Neural cell (in vitro differentiated cells): ENCODE data around the gene EFCAB6. TPM values are rescaled to one million over a fixed set of nuclear protein-coding genes. Genes with fewer than 3 reads are reported as not detected.

ENCODE experiments used
- H2AFZ ChIP-seq: fragments of 200-600, 300-800 bp; sonication (generic), shearing (Covaris generic); 2 replicates; pipeline ENCODE4 v1.6.0; 2014; ENCODE audit warnings: low read depth, mild to moderate bottlenecking, antibody characterized with exemption, low read length, moderate library complexity
- H3F3A ChIP-seq: fragments of 200-600 bp; shearing (Covaris generic); 2 replicates; pipeline ENCODE4 v1.6.1; 2016; ENCODE audit warnings: mild to moderate bottlenecking, moderate library complexity, mixed read lengths, antibody characterized with exemption, low read length; ENCODE audit not compliant: insufficient read depth, poor library complexity, severe bottlenecking
- H3K27ac ChIP-seq: fragments of 200-600, 300-800 bp; sonication (generic), shearing (Covaris generic); 2 replicates; pipeline ENCODE4 v1.5.1; 2014; ENCODE audit warnings: mild to moderate bottlenecking, low read length, moderate library complexity
- H3K27me3 ChIP-seq: fragments of 300-800, 200-600 bp; sonication (generic), shearing (Covaris generic); 2 replicates; pipeline ENCODE4 v1.6.0; 2014; ENCODE audit warnings: mild to moderate bottlenecking, low read depth, low read length, moderate library complexity; ENCODE audit not compliant: insufficient read depth
- H3K36me3 ChIP-seq: fragments of 300-800, 200-600 bp; sonication (generic), shearing (Covaris generic); 2 replicates; pipeline ENCODE4 v1.5.1; 2014; ENCODE audit warnings: mild to moderate bottlenecking, antibody characterized with exemption, low read length, moderate library complexity; ENCODE audit not compliant: insufficient read depth
- H3K4me2 ChIP-seq: fragments of 300-800, 200-600 bp; sonication (generic), shearing (Covaris generic); 2 replicates; pipeline ENCODE4 v1.6.0; 2014; ENCODE audit warnings: mild to moderate bottlenecking, low read length
- H3K4me3 ChIP-seq: fragments of 300-800, 200-600 bp; sonication (generic), shearing (Covaris generic); 2 replicates; pipeline ENCODE4 v1.5.1; 2014; ENCODE audit warnings: mild to moderate bottlenecking, low read length, moderate library complexity
- H3K79me2 ChIP-seq: fragments of 200-600 bp; shearing (Covaris generic); replicated peaks from 2 replicates; pipeline ENCODE4 v1.6.0; 2014; ENCODE audit warnings: mild to moderate bottlenecking, low read length, moderate library complexity; ENCODE audit not compliant: insufficient read depth
- H3K9ac ChIP-seq: fragments of 300-800, 200-600 bp; sonication (generic), shearing (Covaris generic); 2 replicates; pipeline ENCODE4 v1.6.1; 2016; ENCODE audit warnings: mild to moderate bottlenecking, low read length, mixed read lengths
- H3K9me2 ChIP-seq: fragments of 200-600 bp; shearing (Covaris generic); 2 replicates; pipeline ENCODE4 v1.6.1; 2016; ENCODE audit warnings: mild to moderate bottlenecking, low read length, mixed read lengths; ENCODE audit not compliant: insufficient read depth
- H3K9me3 ChIP-seq: fragments of 200-600, 300-800 bp; sonication (generic), shearing (Covaris generic); 2 replicates; pipeline ENCODE4 v1.6.1; 2016; ENCODE audit warnings: mild to moderate bottlenecking, mixed run types, low read length, moderate library complexity, mixed read lengths
- H4K20me1 ChIP-seq: fragments of 200-600 bp; shearing (Covaris generic); 2 replicates; pipeline ENCODE4 v1.6.1; 2016; ENCODE audit warnings: mild to moderate bottlenecking, mixed run types; ENCODE audit not compliant: insufficient read depth
- CTCF ChIP-seq: fragments of 450-650 bp; IDR thresholded peaks from 2 replicates; pipeline ENCODE4 v1.5.1; 2014; ENCODE audit warnings: antibody characterized with exemption, mild to moderate bottlenecking, moderate library complexity; ENCODE audit not compliant: poor library complexity, severe bottlenecking
- EP300 ChIP-seq: fragments of 450-650 bp; conservative IDR thresholded peaks from 2 replicates; pipeline ENCODE4 v1.6.1; 2014; ENCODE audit warnings: antibody characterized with exemption, mild to moderate bottlenecking, moderate library complexity; ENCODE audit not compliant: poor library complexity, severe bottlenecking
- EZH2 ChIP-seq: fragments of 200-600, 300-800 bp; shearing (Covaris generic), sonication (generic); IDR thresholded peaks from 2 replicates; pipeline ENCODE4 v1.6.1; 2014; ENCODE audit warnings: antibody characterized with exemption, low read length, borderline replicate concordance, mild to moderate bottlenecking; ENCODE audit not compliant: insufficient read depth, poor library complexity, severe bottlenecking
- MXI1 ChIP-seq: fragments of 450-650 bp; conservative IDR thresholded peaks from 2 replicates; pipeline ENCODE4 v1.6.1; 2014; ENCODE audit warnings: antibody characterized with exemption, mild to moderate bottlenecking; ENCODE audit not compliant: poor library complexity, severe bottlenecking
- POLR2AphosphoS5 ChIP-seq: IDR thresholded peaks from 2 replicates; pipeline ENCODE4 v1.6.1; 2012
- RAD21 ChIP-seq: fragments of 450-650 bp; conservative IDR thresholded peaks from 2 replicates; pipeline ENCODE4 v1.6.1; 2014; ENCODE audit warnings: antibody characterized with exemption, mild to moderate bottlenecking, moderate library complexity
- REST ChIP-seq: IDR thresholded peaks from 2 replicates; pipeline ENCODE4 v1.6.1; 2012; ENCODE audit warnings: borderline replicate concordance
- SMC3 ChIP-seq: fragments of 450-650 bp; conservative IDR thresholded peaks from 2 replicates; pipeline ENCODE4 v1.6.1; 2014; ENCODE audit warnings: antibody characterized with exemption, mild to moderate bottlenecking, moderate library complexity; ENCODE audit not compliant: poor library complexity
- TAF1 ChIP-seq: IDR thresholded peaks from 2 replicates; pipeline ENCODE4 v1.6.1; 2012; ENCODE audit warnings: low read depth
- polyA plus RNA-seq: library from polyadenylated mRNA; depleted of rRNA; stranded (reverse); fragments of >200 nt; gene quantifications from 2 replicates; pipeline ENCODE4 v1.2.3, GENCODE V29; 2014

Gene EFCAB6
- polyA plus RNA-seq, 1 donor from 2014 or later = 1.4 TPM

- Histone ChIP-seq H3K9me3 (no peaks in the 10 kb centered on the region), H2AFZ (no peak overlapping the region), H3K4me3 (no peak overlapping the region), H3K79me2 (no peaks in the 10 kb centered on the region), H3K36me3 (no peaks in the 10 kb centered on the region), H3K27me3 (no peaks in the 10 kb centered on the region), H3K9ac (no peak overlapping the region), H3K4me2 (no peak overlapping the region), H3F3A (no peaks in the 10 kb centered on the region), H3K27ac (no peak overlapping the region), H3K9me2 (no peaks in the 10 kb centered on the region), H4K20me1 (no peaks in the 10 kb centered on the region)
- TF ChIP-seq EP300 (no peak), TAF1 (no peak), RAD21 (no peak), REST (no peak), EZH2 (no peak), CTCF (no peak), POLR2AphosphoS5 (no peak), SMC3 (no peak), MXI1 (no peak)
Measured at GRCh38 chr22:43737150-43737828, 74.8 kb downstream of the EFCAB6 start.

- Histone ChIP-seq H4K20me1 (no peaks in the 10 kb centered on the region), H3K27me3 (no peaks in the 10 kb centered on the region), H3K9me3 (no peaks in the 10 kb centered on the region), H2AFZ (no peak overlapping the region), H3K79me2 (no peaks in the 10 kb centered on the region), H3K27ac (no peak overlapping the region), H3K9me2 (no peaks in the 10 kb centered on the region), H3K4me2 (no peak overlapping the region), H3F3A (no peaks in the 10 kb centered on the region), H3K9ac (no peak overlapping the region), H3K36me3 (no peaks in the 10 kb centered on the region), H3K4me3 (no peak overlapping the region)
- TF ChIP-seq TAF1 (no peak), CTCF (no peak), RAD21 (no peak), REST (no peak), EZH2 (no peak), EP300 (no peak), POLR2AphosphoS5 (no peak), MXI1 (no peak), SMC3 (no peak)
Measured at GRCh38 chr22:43736651-43737050, 75.5 kb downstream of the EFCAB6 start.
